C4-2B (cell line): Measurements from ENCODE around the gene CDH18.

Experiments used
- H3K27ac ChIP-seq: fragments of 450-650 bp; 2 replicates; pipeline ENCODE4 v1.5.1; 2017
- CTCF ChIP-seq: fragments of 450-650 bp; conservative IDR thresholded peaks from 2 replicates; pipeline ENCODE4 v1.5.1; 2017; ENCODE audit warnings: mild to moderate bottlenecking
- ZFX ChIP-seq: fragments of 450-650 bp; IDR thresholded peaks from 2 replicates; pipeline ENCODE4 v1.6.1; 2017

CDH18 gene

GRCh38 chr5:19734776-19735175 is 253.2 kb downstream of the CDH18 start:
- TF ChIP-seq CTCF (no peak), ZFX (no peak)
- no peak overlapping the region for H3K27ac ChIP-seq

GRCh38 chr5:19733612-19734495 is 254.1 kb downstream of the CDH18 start:
- TF ChIP-seq CTCF (no peak), ZFX (no peak)
- no peak overlapping the region for H3K27ac ChIP-seq

- no peak overlapping the region for H3K27ac ChIP-seq
- no peak for TF ChIP-seq CTCF
- no peak for TF ChIP-seq ZFX
Observed at GRCh38 chr5:19728571-19728970, 259.4 kb downstream of the CDH18 start.

- no peak overlapping the region for H3K27ac ChIP-seq
- TF ChIP-seq ZFX (no peak), CTCF (no peak)
Observed at GRCh38 chr5:19719109-19719508, 268.9 kb downstream of the CDH18 start.

DNA sequence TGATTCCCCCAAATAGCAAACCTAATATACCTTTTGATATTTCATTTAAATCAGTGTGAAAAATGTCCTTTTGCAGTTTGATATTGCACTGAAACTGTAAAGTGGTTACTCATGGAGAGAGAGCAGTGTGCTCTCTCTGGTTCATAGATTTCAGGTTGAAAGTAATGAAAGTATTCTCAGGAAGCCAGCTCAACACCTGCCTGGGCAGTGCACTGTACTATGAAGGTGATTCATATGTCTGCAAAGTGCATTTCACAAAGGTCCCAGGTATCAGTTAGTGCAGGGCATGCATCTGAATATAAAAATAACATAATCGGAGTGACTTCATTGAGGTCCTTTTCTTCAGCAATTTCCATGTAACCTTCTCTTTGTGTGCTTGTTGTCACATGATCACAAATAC is 274.3 kb downstream of the CDH18 start:
- H3K27ac ChIP-seq, result no peak overlapping the region
- TF ChIP-seq CTCF, result no peak
- TF ChIP-seq ZFX, result no peak

- no peak overlapping the region for H3K27ac ChIP-seq
- TF ChIP-seq CTCF, result no peak
- no peak for TF ChIP-seq ZFX
Observed at GRCh38 chr5:19709403-19709802, 278.6 kb downstream of the CDH18 start.

DNA sequence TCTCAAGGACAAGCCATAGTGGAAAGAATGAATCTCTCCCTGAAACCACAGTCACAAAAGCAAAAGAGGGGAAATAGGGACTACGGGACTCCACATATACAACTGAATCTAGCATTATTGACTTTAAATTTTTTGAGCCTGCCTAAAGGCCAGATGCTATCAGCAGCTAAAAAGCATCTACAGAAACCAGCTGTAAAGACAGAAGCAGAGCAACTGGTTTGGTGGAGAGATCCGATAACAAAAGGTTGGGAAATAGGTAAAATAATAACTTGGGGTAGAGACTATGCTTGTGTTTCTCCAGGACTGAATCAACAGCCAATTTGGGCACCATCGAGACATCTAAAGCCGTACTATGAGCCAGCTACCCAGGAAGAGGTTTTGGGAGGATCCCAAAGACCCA is 281.2 kb downstream of the CDH18 start:
- H3K27ac ChIP-seq, result no peak overlapping the region
- no peak for TF ChIP-seq CTCF
- TF ChIP-seq ZFX, result no peak
